ENCODE results near the gene AHDC1. TPM values are rescaled to one million over a fixed set of nuclear protein-coding genes. Genes with fewer than 3 reads are reported as not detected.
A peak's percentile ranks its signal among the peaks of the same experiment; 100 is the strongest.

Gene AHDC1
- total RNA-seq, 1 experiment from 2014 or later, result 33.7 TPM

DNA sequence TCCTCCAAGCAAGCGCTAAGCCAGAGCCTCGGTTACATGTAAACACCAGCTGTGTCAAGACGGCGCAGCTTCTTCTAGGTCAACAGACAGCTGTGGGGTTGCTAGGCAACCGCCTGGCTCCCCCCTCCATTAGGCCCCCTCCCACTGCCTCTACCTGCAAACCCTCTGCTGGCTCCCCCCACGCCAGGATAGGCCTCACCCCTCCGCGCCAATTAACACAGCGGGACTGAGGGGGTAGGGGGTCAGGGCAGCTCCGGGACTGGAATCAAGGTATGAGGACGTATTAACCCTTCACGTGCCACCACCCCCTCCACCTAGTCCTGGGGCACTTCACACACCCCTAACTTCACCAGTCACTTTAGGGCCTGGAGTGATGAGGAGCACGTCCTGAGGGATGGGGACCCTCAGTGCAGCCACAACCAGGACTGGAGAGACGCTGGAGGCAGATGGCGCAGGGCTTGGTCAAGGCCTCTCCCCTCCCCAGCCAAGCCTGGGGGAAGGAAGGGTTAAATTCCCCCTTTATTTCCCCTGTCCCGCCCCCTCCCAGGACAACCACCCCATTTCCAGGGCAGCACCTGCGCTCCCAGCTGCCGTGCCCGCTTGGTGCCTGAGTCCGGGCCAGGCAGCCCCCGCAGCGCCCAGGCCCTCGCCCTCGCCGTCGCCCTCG, 76.6 kb downstream of the AHDC1 start:
- H3K27ac ChIP-seq (ENCODE audit: low read depth, low read length), result peak overlapping the region; percentile 89
- no peaks in the 10 kb centered on the region for H3K9me2 ChIP-seq (ENCODE audit: insufficient read depth)
- no peak for TF ChIP-seq TCF7L2 (IDR thresholded peaks at IDR 0.05; ENCODE audit: borderline replicate concordance, extremely low read depth, insufficient read depth, insufficient read length)
- no peak for TF ChIP-seq ZNF274 (IDR thresholded peaks at IDR 0.05; ENCODE audit: low read depth, low read length)
- TF ChIP-seq EZH2 (IDR thresholded peaks at IDR 0.05), result no peak
- no peak for TF ChIP-seq YY1 (IDR thresholded peaks at IDR 0.05; ENCODE audit: extremely low read depth, insufficient replicate concordance, low read depth, low read length)
- TF ChIP-seq ZFX (IDR thresholded peaks at IDR 0.05), result no peak
- TF ChIP-seq FOSL1 (IDR thresholded peaks at IDR 0.05; ENCODE audit: low read depth), result no peak
- TF ChIP-seq, protein P1, sequence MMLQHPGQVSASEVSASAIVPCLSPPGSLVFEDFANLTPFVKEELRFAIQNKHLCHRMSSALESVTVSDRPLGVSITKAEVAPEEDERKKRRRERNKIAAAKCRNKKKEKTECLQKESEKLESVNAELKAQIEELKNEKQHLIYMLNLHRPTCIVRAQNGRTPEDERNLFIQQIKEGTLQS (IDR thresholded peaks at IDR 0.05), result no peak
- no peak for TF ChIP-seq EGR1 (IDR thresholded peaks at IDR 0.05; ENCODE audit: low read depth)
- no peak for TF ChIP-seq ELF1 (IDR thresholded peaks at IDR 0.05; ENCODE audit: borderline replicate concordance, low read depth)
- TF ChIP-seq, protein P2, sequence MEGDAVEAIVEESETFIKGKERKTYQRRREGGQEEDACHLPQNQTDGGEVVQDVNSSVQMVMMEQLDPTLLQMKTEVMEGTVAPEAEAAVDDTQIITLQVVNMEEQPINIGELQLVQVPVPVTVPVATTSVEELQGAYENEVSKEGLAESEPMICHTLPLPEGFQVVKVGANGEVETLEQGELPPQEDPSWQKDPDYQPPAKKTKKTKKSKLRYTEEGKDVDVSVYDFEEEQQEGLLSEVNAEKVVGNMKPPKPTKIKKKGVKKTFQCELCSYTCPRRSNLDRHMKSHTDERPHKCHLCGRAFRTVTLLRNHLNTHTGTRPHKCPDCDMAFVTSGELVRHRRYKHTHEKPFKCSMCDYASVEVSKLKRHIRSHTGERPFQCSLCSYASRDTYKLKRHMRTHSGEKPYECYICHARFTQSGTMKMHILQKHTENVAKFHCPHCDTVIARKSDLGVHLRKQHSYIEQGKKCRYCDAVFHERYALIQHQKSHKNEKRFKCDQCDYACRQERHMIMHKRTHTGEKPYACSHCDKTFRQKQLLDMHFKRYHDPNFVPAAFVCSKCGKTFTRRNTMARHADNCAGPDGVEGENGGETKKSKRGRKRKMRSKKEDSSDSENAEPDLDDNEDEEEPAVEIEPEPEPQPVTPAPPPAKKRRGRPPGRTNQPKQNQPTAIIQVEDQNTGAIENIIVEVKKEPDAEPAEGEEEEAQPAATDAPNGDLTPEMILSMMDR (IDR thresholded peaks at IDR 0.05 in 2 of 3, conservative IDR thresholded peaks at IDR 0.05 in 1 of 3; ENCODE audit: borderline replicate concordance in 1 of 3, insufficient read depth in 1 of 3, low read depth in 2 of 3, low read length in 2 of 3), result no peak
- no peak for TF ChIP-seq SP1 (IDR thresholded peaks at IDR 0.05; ENCODE audit: low read depth)
- no peak for TF ChIP-seq JUND (IDR thresholded peaks at IDR 0.05)
- no peak for TF ChIP-seq EZH2phosphoT487 (IDR thresholded peaks at IDR 0.05; ENCODE audit: borderline replicate concordance)
- TF ChIP-seq, protein P3, sequence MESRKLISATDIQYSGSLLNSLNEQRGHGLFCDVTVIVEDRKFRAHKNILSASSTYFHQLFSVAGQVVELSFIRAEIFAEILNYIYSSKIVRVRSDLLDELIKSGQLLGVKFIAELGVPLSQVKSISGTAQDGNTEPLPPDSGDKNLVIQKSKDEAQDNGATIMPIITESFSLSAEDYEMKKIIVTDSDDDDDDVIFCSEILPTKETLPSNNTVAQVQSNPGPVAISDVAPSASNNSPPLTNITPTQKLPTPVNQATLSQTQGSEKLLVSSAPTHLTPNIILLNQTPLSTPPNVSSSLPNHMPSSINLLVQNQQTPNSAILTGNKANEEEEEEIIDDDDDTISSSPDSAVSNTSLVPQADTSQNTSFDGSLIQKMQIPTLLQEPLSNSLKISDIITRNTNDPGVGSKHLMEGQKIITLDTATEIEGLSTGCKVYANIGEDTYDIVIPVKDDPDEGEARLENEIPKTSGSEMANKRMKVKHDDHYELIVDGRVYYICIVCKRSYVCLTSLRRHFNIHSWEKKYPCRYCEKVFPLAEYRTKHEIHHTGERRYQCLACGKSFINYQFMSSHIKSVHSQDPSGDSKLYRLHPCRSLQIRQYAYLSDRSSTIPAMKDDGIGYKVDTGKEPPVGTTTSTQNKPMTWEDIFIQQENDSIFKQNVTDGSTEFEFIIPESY (IDR thresholded peaks at IDR 0.05; ENCODE audit: extremely low read depth, insufficient replicate concordance, low read length), result no peak
- no peak for TF ChIP-seq REST (IDR thresholded peaks at IDR 0.05; ENCODE audit: low read depth)
- TF ChIP-seq MAX (IDR thresholded peaks at IDR 0.05), result no peak
- no peak for TF ChIP-seq CEBPB (IDR thresholded peaks at IDR 0.05; ENCODE audit: low read depth)
- TF ChIP-seq POLR2A (IDR thresholded peaks at IDR 0.05; ENCODE audit: borderline replicate concordance, extremely low read depth, insufficient read depth, insufficient read length), result no peak
- TF ChIP-seq POLR2AphosphoS5 (IDR thresholded peaks at IDR 0.05; ENCODE audit: low read depth, low read length), result no peak
- no peak for TF ChIP-seq RAD21 (IDR thresholded peaks at IDR 0.05; ENCODE audit: low read depth)
- ChIA-PET CTCF (interaction anchor here (1.2 kb wide), 1 partner anchor 30 kb away, joined by 5 read pairs; no protein-coding TSS in a partner anchor), POLR2A (interaction anchor here (0.6 kb wide), 1 partner anchor 534 kb away, joined by 3 read pairs; the partner anchor contains the start of gene TRNP1), RAD21 (ENCODE audit: low non-redundant PET in 1 of 2, low total read pairs in 2 of 2, uncharacterized antibody in 2 of 2, unreplicated experiment in 2 of 2) (no interaction called here)
- no peak overlapping the region for H2AFZ ChIP-seq (ENCODE audit: low read depth, low read length, poor library complexity, severe bottlenecking)
- no peaks in the 10 kb centered on the region for H3K36me3 ChIP-seq (ENCODE audit: control insufficient read depth in 1 of 2, insufficient read depth in 2 of 2, low read length in 2 of 2)
- no peaks in the 10 kb centered on the region for H3K79me2 ChIP-seq (ENCODE audit: insufficient read depth, low read length)
- peak overlapping the region; percentile 84 for H3K4me2 ChIP-seq (ENCODE audit: low read length)
- BruUV-seq (replicated peaks), result no TSS peak
- no peak; the same call in none of the 2 replicates for ATAC-seq
- H3K4me1 ChIP-seq (ENCODE audit: control insufficient read depth in 1 of 2, insufficient read depth in 2 of 2, low read length in 2 of 2), result peaks cover 40 to 85% of the 10 kb centered on the region in 2 experiments
- no peak for DNase-seq (ENCODE audit: low read depth, low spot score)
- H3K9me3 ChIP-seq (ENCODE audit: control insufficient read depth in 1 of 2, insufficient read depth in 1 of 2, low read depth in 1 of 2, low read length in 2 of 2), result no peaks in the 10 kb centered on the region
- peak overlapping the region; percentile 76 for H3K9ac ChIP-seq (ENCODE audit: low read length)
- H3K27me3 ChIP-seq (ENCODE audit: insufficient read depth, low read length), result no peaks in the 10 kb centered on the region
- peak overlapping the region; percentile 57 to 59 for H3K4me3 ChIP-seq (replicated peaks in 1 of 2; ENCODE audit: low read depth in 1 of 2, low read length in 2 of 2)
- intact Hi-C loops (cut with micrococcal nuclease), result no loop called here
- no peaks in the 10 kb centered on the region for H4K20me1 ChIP-seq (ENCODE audit: insufficient read depth)

All from HCT116 (cell line).